HG02938 (cell line): ENCODE results near the gene RUSC1.

Source experiments
- ATAC-seq: cut with Tn5 transposase; IDR thresholded peaks from one replicate; pipeline ENCODE4 v1.9.1; 2021; ENCODE audit warnings: mild to moderate bottlenecking, moderate library complexity; ENCODE audit not compliant: unreplicated experiment

The RUSC1 gene

GRCh38 chr1:155294520-155295182 lies 26.0 kb upstream of the RUSC1 start:
- ATAC-seq, result no peak

GRCh38 chr1:155295183-155295941 lies 25.3 kb upstream of the RUSC1 start:
- no peak for ATAC-seq

- no peak for ATAC-seq
These were observed 24.8 kb upstream of the RUSC1 start for GRCh38 chr1:155295942-155296267.

- no peak for ATAC-seq
These were observed 24.0 kb upstream of the RUSC1 start for GRCh38 chr1:155296661-155297060.

- ATAC-seq, result no peak
These were observed 23.3 kb upstream of the RUSC1 start for GRCh38 chr1:155297384-155297783.

GRCh38 chr1:155300024-155300423 lies 20.7 kb upstream of the RUSC1 start:
- no peak for ATAC-seq

- ATAC-seq, result no peak
These were observed 20.0 kb upstream of the RUSC1 start for GRCh38 chr1:155300553-155301329.

GRCh38 chr1:155301342-155301841 lies 19.3 kb upstream of the RUSC1 start, which contains the start of gene PKLR:
Gene PKLR (minus strand): TSS chr1:155301438. CDS start chr1:155301395, 43 bp downstream.
- no peak for ATAC-seq

GRCh38 chr1:155304558-155305063 lies 16.1 kb upstream of the RUSC1 start:
- ATAC-seq, result no peak

GRCh38 chr1:155305881-155306391 lies 14.8 kb upstream of the RUSC1 start:
- ATAC-seq, result no peak

- no peak for ATAC-seq
These were observed 13.4 kb upstream of the RUSC1 start for GRCh38 chr1:155307247-155307740.

- peak; percentile 93 for ATAC-seq
These were observed 11.9 kb upstream of the RUSC1 start, which contains the start of gene FDPS for GRCh38 chr1:155308493-155309422. Gene FDPS (plus strand): TSS chr1:155308866. CDS start chr1:155309790, 924 bp downstream.

GRCh38 chr1:155309423-155310021 lies 11.2 kb upstream of the RUSC1 start:
- no peak for ATAC-seq

GRCh38 chr1:155313261-155313660 lies 7.4 kb upstream of the RUSC1 start:
- no peak for ATAC-seq

GRCh38 chr1:155316922-155317321 lies 3.8 kb upstream of the RUSC1 start:
- no peak for ATAC-seq

- no peak for ATAC-seq
These were observed 2.6 kb upstream of the RUSC1 start for GRCh38 chr1:155318082-155318481.

GRCh38 chr1:155319536-155319935 lies 1.2 kb upstream of the RUSC1 start:
- ATAC-seq, result no peak

GRCh38 chr1:155320252-155320651 lies 442 bp upstream of the RUSC1 start:
- ATAC-seq, result no peak
